ENCODE results near the gene PXMP2.

DNA sequence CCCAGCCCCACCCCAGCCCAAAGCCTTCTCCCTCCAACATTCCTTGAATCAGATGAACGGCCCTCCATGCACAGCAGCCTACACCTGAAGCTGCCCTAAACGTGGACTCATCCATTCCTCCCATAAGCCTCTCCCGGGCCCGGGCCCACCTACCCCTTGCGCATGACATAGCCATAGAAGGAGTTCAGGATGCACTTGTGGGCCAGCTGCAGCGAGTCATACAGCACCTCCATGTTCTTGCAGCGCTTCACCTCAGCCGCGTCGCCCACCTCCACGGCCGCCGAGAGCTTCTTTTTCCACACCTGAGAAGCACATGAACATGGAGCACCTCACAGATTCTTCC lies 22.3 kb upstream of the PXMP2 start:
- TF ChIP-seq, protein P1, sequence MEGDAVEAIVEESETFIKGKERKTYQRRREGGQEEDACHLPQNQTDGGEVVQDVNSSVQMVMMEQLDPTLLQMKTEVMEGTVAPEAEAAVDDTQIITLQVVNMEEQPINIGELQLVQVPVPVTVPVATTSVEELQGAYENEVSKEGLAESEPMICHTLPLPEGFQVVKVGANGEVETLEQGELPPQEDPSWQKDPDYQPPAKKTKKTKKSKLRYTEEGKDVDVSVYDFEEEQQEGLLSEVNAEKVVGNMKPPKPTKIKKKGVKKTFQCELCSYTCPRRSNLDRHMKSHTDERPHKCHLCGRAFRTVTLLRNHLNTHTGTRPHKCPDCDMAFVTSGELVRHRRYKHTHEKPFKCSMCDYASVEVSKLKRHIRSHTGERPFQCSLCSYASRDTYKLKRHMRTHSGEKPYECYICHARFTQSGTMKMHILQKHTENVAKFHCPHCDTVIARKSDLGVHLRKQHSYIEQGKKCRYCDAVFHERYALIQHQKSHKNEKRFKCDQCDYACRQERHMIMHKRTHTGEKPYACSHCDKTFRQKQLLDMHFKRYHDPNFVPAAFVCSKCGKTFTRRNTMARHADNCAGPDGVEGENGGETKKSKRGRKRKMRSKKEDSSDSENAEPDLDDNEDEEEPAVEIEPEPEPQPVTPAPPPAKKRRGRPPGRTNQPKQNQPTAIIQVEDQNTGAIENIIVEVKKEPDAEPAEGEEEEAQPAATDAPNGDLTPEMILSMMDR (IDR thresholded peaks at IDR 0.05; ENCODE audit: low read length) = no peak
- no peak for TF ChIP-seq EZH2 (IDR thresholded peaks at IDR 0.05; ENCODE audit: borderline replicate concordance, low read length)
